ENCODE results near the gene RFT1.

Gene RFT1

GRCh38 chr3:53130179-53131061 is at the start of gene RFT1:
RFT1 (minus strand) TSS chr3:53130435; CDS start chr3:53130400, 35 bp downstream.
- peak within 1 kb of the TSS; percentile 94 for H3K27ac ChIP-seq
- peak; percentile 48 for TF ChIP-seq CTCF (IDR thresholded peaks at IDR 0.05)
- H3K4me1 ChIP-seq (ENCODE audit: control insufficient read depth in 1 of 2, insufficient read depth in 1 of 2, low read depth in 1 of 2, low read length in 1 of 2), result peaks cover 63 to 72% of the 10 kb centered on the region in 2 experiments
- H3K27me3 ChIP-seq, result no peaks in the 10 kb centered on the region
- H3K36me3 ChIP-seq, result no peaks in the 10 kb centered on the region
- H3K4me3 ChIP-seq (ENCODE audit: low read depth in 1 of 2, low read length in 1 of 2), result peak within 1 kb of the TSS; percentile 76
- H3K9me3 ChIP-seq, result no peaks in the 10 kb centered on the region

- no peaks in the 10 kb centered on the region for H3K9me3 ChIP-seq
- peaks cover 86% of the 10 kb centered on the region for H3K36me3 ChIP-seq
- no peaks in the 10 kb centered on the region for H3K27me3 ChIP-seq
- peaks cover 30 to 35% of the 10 kb centered on the region in 2 experiments for H3K4me1 ChIP-seq (ENCODE audit: control insufficient read depth in 1 of 2, insufficient read depth in 1 of 2, low read depth in 1 of 2, low read length in 1 of 2)
- TF ChIP-seq CTCF (IDR thresholded peaks at IDR 0.05), result no peak
- H3K4me3 ChIP-seq (ENCODE audit: low read depth in 1 of 2, low read length in 1 of 2), result no peak overlapping the region
- peak overlapping the region; percentile 60 for H3K27ac ChIP-seq
These were observed 49.3 kb upstream of the RFT1 start for GRCh38 chr3:53179580-53179979.

- TF ChIP-seq CTCF (IDR thresholded peaks at IDR 0.05), result no peak
- peaks cover 86% of the 10 kb centered on the region for H3K36me3 ChIP-seq
- H3K27ac ChIP-seq, result peak overlapping the region; percentile 60
- H3K27me3 ChIP-seq, result no peaks in the 10 kb centered on the region
- no peaks in the 10 kb centered on the region for H3K9me3 ChIP-seq
- H3K4me3 ChIP-seq (ENCODE audit: low read depth in 1 of 2, low read length in 1 of 2), result no peak overlapping the region
- peaks cover 43 to 48% of the 10 kb centered on the region in 2 experiments for H3K4me1 ChIP-seq (ENCODE audit: control insufficient read depth in 1 of 2, insufficient read depth in 1 of 2, low read depth in 1 of 2, low read length in 1 of 2)
These were observed 48.0 kb upstream of the RFT1 start for GRCh38 chr3:53178246-53178645.

GRCh38 chr3:53175613-53176540 is 45.6 kb upstream of the RFT1 start:
- peak overlapping the region; percentile 99 for H3K27ac ChIP-seq
- no peak overlapping the region for H3K4me3 ChIP-seq (ENCODE audit: low read depth in 1 of 2, low read length in 1 of 2)
- H3K27me3 ChIP-seq, result no peaks in the 10 kb centered on the region
- peaks cover 77% of the 10 kb centered on the region for H3K36me3 ChIP-seq
- peaks cover 67 to 72% of the 10 kb centered on the region in 2 experiments for H3K4me1 ChIP-seq (ENCODE audit: control insufficient read depth in 1 of 2, insufficient read depth in 1 of 2, low read depth in 1 of 2, low read length in 1 of 2)
- no peak for TF ChIP-seq CTCF (IDR thresholded peaks at IDR 0.05)
- H3K9me3 ChIP-seq, result no peaks in the 10 kb centered on the region

GRCh38 chr3:53174346-53175250 is 44.4 kb upstream of the RFT1 start:
- no peaks in the 10 kb centered on the region for H3K27me3 ChIP-seq
- H3K9me3 ChIP-seq, result no peaks in the 10 kb centered on the region
- H3K27ac ChIP-seq, result peak overlapping the region; percentile 99
- peaks cover 74% of the 10 kb centered on the region for H3K36me3 ChIP-seq
- TF ChIP-seq CTCF (IDR thresholded peaks at IDR 0.05), result no peak
- H3K4me3 ChIP-seq (ENCODE audit: low read depth in 1 of 2, low read length in 1 of 2), result no peak overlapping the region
- peaks cover 70 to 74% of the 10 kb centered on the region in 2 experiments for H3K4me1 ChIP-seq (ENCODE audit: control insufficient read depth in 1 of 2, insufficient read depth in 1 of 2, low read depth in 1 of 2, low read length in 1 of 2)
